PFSK-1 (cell line): ENCODE measurements around the gene TFEB.

Source experiments
- FOXP2 ChIP-seq: optimal IDR thresholded peaks from 2 replicates; pipeline ENCODE3; 2011; ENCODE audit warnings: borderline replicate concordance, control low read depth, inconsistent platforms; ENCODE audit not compliant: insufficient read depth; ENCODE audit errors: extremely low read length, extremely low read depth
- POLR2AphosphoS5 ChIP-seq: IDR thresholded peaks from 2 replicates; pipeline ENCODE4 v1.6.1; 2012; ENCODE audit warnings: low read depth, mild to moderate bottlenecking, control low read depth, low read length, moderate library complexity
- SIN3A ChIP-seq: IDR thresholded peaks from 2 replicates; pipeline ENCODE4 v1.6.1; 2012; ENCODE audit warnings: mild to moderate bottlenecking, low read length, moderate library complexity, borderline replicate concordance; ENCODE audit not compliant: insufficient read depth
- TAF1 ChIP-seq: IDR thresholded peaks from 2 replicates; pipeline ENCODE4 v1.6.1; 2012; ENCODE audit warnings: low read length, control low read depth, borderline replicate concordance; ENCODE audit not compliant: insufficient read depth
- TF ChIP-seq, protein P1 (sequence below), 2 experiments: IDR thresholded peaks; 2 replicates each; pipeline versions ENCODE4 v1.6.1 to v1.8.0; 2011 to 2012; ENCODE audit warnings: low read depth in 2 of 2, low read length in 2 of 2, control low read depth in 1 of 2, inconsistent platforms in 1 of 2, mild to moderate bottlenecking in 1 of 2, moderate library complexity in 1 of 2; ENCODE audit not compliant: insufficient read depth in 1 of 2

TFEB gene

GRCh38 chr6:41670703-41671360 is 64.6 kb downstream of the TFEB start:
- TF ChIP-seq FOXP2 (no peak), SIN3A (no peak), POLR2AphosphoS5 (no peak)
- TF ChIP-seq, protein P1, sequence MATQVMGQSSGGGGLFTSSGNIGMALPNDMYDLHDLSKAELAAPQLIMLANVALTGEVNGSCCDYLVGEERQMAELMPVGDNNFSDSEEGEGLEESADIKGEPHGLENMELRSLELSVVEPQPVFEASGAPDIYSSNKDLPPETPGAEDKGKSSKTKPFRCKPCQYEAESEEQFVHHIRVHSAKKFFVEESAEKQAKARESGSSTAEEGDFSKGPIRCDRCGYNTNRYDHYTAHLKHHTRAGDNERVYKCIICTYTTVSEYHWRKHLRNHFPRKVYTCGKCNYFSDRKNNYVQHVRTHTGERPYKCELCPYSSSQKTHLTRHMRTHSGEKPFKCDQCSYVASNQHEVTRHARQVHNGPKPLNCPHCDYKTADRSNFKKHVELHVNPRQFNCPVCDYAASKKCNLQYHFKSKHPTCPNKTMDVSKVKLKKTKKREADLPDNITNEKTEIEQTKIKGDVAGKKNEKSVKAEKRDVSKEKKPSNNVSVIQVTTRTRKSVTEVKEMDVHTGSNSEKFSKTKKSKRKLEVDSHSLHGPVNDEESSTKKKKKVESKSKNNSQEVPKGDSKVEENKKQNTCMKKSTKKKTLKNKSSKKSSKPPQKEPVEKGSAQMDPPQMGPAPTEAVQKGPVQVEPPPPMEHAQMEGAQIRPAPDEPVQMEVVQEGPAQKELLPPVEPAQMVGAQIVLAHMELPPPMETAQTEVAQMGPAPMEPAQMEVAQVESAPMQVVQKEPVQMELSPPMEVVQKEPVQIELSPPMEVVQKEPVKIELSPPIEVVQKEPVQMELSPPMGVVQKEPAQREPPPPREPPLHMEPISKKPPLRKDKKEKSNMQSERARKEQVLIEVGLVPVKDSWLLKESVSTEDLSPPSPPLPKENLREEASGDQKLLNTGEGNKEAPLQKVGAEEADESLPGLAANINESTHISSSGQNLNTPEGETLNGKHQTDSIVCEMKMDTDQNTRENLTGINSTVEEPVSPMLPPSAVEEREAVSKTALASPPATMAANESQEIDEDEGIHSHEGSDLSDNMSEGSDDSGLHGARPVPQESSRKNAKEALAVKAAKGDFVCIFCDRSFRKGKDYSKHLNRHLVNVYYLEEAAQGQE (IDR thresholded peaks at IDR 0.05; ENCODE audit: insufficient read depth in 1 of 2, low read depth in 2 of 2, low read length in 2 of 2) = no peak

GRCh38 chr6:41668968-41669367 is 66.4 kb downstream of the TFEB start:
- TF ChIP-seq TAF1 (no peak), SIN3A (no peak), FOXP2 (no peak), POLR2AphosphoS5 (no peak)
- TF ChIP-seq, protein P1 (IDR thresholded peaks at IDR 0.05; ENCODE audit: insufficient read depth in 1 of 2, low read depth in 2 of 2, low read length in 2 of 2) = no peak

- TF ChIP-seq, protein P1 (IDR thresholded peaks at IDR 0.05; ENCODE audit: insufficient read depth in 1 of 2, low read depth in 2 of 2, low read length in 2 of 2) = no peak
- TF ChIP-seq SIN3A = no peak
- TF ChIP-seq FOXP2 = no peak
- TF ChIP-seq POLR2AphosphoS5 = no peak
- no peak for TF ChIP-seq TAF1
Measured at GRCh38 chr6:41667195-41667594, 68.2 kb downstream of the TFEB start.

GRCh38 chr6:41664271-41664670 is 71.1 kb downstream of the TFEB start:
- TF ChIP-seq SIN3A (no peak), POLR2AphosphoS5 (no peak), FOXP2 (no peak), TAF1 (no peak)
- TF ChIP-seq, protein P1 (IDR thresholded peaks at IDR 0.05; ENCODE audit: insufficient read depth in 1 of 2, low read depth in 2 of 2, low read length in 2 of 2) = no peak

GRCh38 chr6:41663568-41663967 is 71.8 kb downstream of the TFEB start:
- TF ChIP-seq POLR2AphosphoS5 (no peak), TAF1 (no peak), SIN3A (no peak), FOXP2 (no peak)
- TF ChIP-seq, protein P1 (IDR thresholded peaks at IDR 0.05; ENCODE audit: insufficient read depth in 1 of 2, low read depth in 2 of 2, low read length in 2 of 2) = no peak
